GM19099 (cell line): ENCODE measurements around the gene PTPRG.

ENCODE experiments used
- POLR2A ChIP-seq: IDR thresholded peaks from 3 replicates; pipeline ENCODE4 v1.6.1; 2011; ENCODE audit warnings: low read depth; ENCODE audit not compliant: insufficient read length; ENCODE audit errors: extremely low read depth

Gene PTPRG

GRCh38 chr3:61719278-61719977 is 158.1 kb downstream of the PTPRG start:
- TF ChIP-seq POLR2A = no peak

GRCh38 chr3:61723038-61723437 is 161.7 kb downstream of the PTPRG start:
- TF ChIP-seq POLR2A = no peak

GRCh38 chr3:61724183-61724582 is 162.8 kb downstream of the PTPRG start:
- no peak for TF ChIP-seq POLR2A

GRCh38 chr3:61724801-61725200 is 163.4 kb downstream of the PTPRG start:
- no peak for TF ChIP-seq POLR2A

- TF ChIP-seq POLR2A = no peak
Observed at GRCh38 chr3:61725851-61726333, 164.5 kb downstream of the PTPRG start.

GRCh38 chr3:61727435-61727834 is 166.1 kb downstream of the PTPRG start:
- no peak for TF ChIP-seq POLR2A

GRCh38 chr3:61729038-61729634 is 167.8 kb downstream of the PTPRG start:
- no peak for TF ChIP-seq POLR2A

- no peak for TF ChIP-seq POLR2A
Observed at GRCh38 chr3:61730056-61730455, 168.7 kb downstream of the PTPRG start.

- no peak for TF ChIP-seq POLR2A
Observed at GRCh38 chr3:61730577-61731231, 169.3 kb downstream of the PTPRG start.

GRCh38 chr3:61733000-61733399 is 171.6 kb downstream of the PTPRG start:
- TF ChIP-seq POLR2A = no peak

GRCh38 chr3:61733876-61734275 is 172.5 kb downstream of the PTPRG start:
- TF ChIP-seq POLR2A = no peak

GRCh38 chr3:61734749-61735686 is 173.6 kb downstream of the PTPRG start:
- no peak for TF ChIP-seq POLR2A

GRCh38 chr3:61736506-61736905 is 175.1 kb downstream of the PTPRG start:
- no peak for TF ChIP-seq POLR2A

GRCh38 chr3:61739640-61740039 is 178.3 kb downstream of the PTPRG start:
- no peak for TF ChIP-seq POLR2A

- no peak for TF ChIP-seq POLR2A
Observed at GRCh38 chr3:61740494-61740893, 179.1 kb downstream of the PTPRG start.
